Endothelial cell (in vitro differentiated cells): ENCODE results near the gene RRP1B. TPM values are rescaled to one million over a fixed set of nuclear protein-coding genes. Genes with fewer than 3 reads are reported as not detected.

Source experiments
- DNase-seq: peaks from one replicate; pipeline ENCODE4 v3.0.0; 2021; ENCODE audit warnings: low spot score
- H3K27ac Mint-ChIP-seq: one replicate; pipeline ENCODE4 v1.8.0; 2021; ENCODE audit warnings: mixed read lengths, inconsistent platforms; ENCODE audit not compliant: unreplicated experiment
- H3K27me3 Mint-ChIP-seq: one replicate; pipeline ENCODE4 v1.8.0; 2021; ENCODE audit warnings: mild to moderate bottlenecking, moderate library complexity, mixed read lengths, inconsistent platforms; ENCODE audit not compliant: unreplicated experiment
- H3K36me3 Mint-ChIP-seq: one replicate; pipeline ENCODE4 v1.8.0; 2021; ENCODE audit warnings: mild to moderate bottlenecking, low read depth, mixed read lengths, inconsistent platforms; ENCODE audit not compliant: unreplicated experiment
- H3K4me1 Mint-ChIP-seq: one replicate; pipeline ENCODE4 v1.8.0; 2021; ENCODE audit warnings: mild to moderate bottlenecking, mixed read lengths, inconsistent platforms; ENCODE audit not compliant: unreplicated experiment
- H3K4me3 Mint-ChIP-seq: one replicate; pipeline ENCODE4 v1.8.0; 2021; ENCODE audit warnings: mild to moderate bottlenecking, mixed read lengths, inconsistent platforms; ENCODE audit not compliant: unreplicated experiment
- H3K9me3 Mint-ChIP-seq: one replicate; pipeline ENCODE4 v1.8.0; 2021; ENCODE audit warnings: mixed read lengths, inconsistent platforms; ENCODE audit not compliant: unreplicated experiment
- microRNA-seq: library from miRNA; unstranded; fragments of <30 nt; microRNA quantifications from one replicate; pipeline ENCODE4, GENCODE V29; 2020; ENCODE audit not compliant: unreplicated experiment
- total RNA-seq: library from RNA; stranded (reverse); fragmentation: NEBNext Ultra II Directional; extraction: Animal tissue kit (Norgen Biotek cat#: 25700); gene quantifications from one replicate; pipeline ENCODE4 v1.2.1, GENCODE V29; 2021; ENCODE audit not compliant: unreplicated experiment
- TF ChIP-seq, protein P1 (sequence below): fragments of 200-600 bp; sonication (generic); IDR thresholded peaks from one replicate; pipeline ENCODE4 v1.5.0; 2021; ENCODE audit warnings: antibody characterized with exemption; ENCODE audit not compliant: unreplicated experiment

The RRP1B gene
- total RNA-seq, 1 donor from 2014 or later, result 33.8 TPM

- no peak overlapping the region for H3K27ac Mint-ChIP-seq
- DNase-seq, result peak; percentile 37
- peaks cover 9% of the 10 kb centered on the region for H3K27me3 Mint-ChIP-seq
- no peak overlapping the region for H3K4me3 Mint-ChIP-seq
- TF ChIP-seq, protein P1, sequence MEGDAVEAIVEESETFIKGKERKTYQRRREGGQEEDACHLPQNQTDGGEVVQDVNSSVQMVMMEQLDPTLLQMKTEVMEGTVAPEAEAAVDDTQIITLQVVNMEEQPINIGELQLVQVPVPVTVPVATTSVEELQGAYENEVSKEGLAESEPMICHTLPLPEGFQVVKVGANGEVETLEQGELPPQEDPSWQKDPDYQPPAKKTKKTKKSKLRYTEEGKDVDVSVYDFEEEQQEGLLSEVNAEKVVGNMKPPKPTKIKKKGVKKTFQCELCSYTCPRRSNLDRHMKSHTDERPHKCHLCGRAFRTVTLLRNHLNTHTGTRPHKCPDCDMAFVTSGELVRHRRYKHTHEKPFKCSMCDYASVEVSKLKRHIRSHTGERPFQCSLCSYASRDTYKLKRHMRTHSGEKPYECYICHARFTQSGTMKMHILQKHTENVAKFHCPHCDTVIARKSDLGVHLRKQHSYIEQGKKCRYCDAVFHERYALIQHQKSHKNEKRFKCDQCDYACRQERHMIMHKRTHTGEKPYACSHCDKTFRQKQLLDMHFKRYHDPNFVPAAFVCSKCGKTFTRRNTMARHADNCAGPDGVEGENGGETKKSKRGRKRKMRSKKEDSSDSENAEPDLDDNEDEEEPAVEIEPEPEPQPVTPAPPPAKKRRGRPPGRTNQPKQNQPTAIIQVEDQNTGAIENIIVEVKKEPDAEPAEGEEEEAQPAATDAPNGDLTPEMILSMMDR, result no peak
- peaks cover 12% of the 10 kb centered on the region for H3K36me3 Mint-ChIP-seq
- H3K9me3 Mint-ChIP-seq, result no peaks in the 10 kb centered on the region
- peaks cover 7% of the 10 kb centered on the region for H3K4me1 Mint-ChIP-seq
These were observed 81.3 kb downstream of the RRP1B start for GRCh38 chr21:43740497-43741156.

- Mint-ChIP-seq H3K9me3 (no peaks in the 10 kb centered on the region), H3K4me1 (peaks cover 7% of the 10 kb centered on the region), H3K36me3 (peaks cover 12% of the 10 kb centered on the region), H3K4me3 (no peak overlapping the region), H3K27me3 (peaks cover 7% of the 10 kb centered on the region), H3K27ac (no peak overlapping the region)
- TF ChIP-seq, protein P1, result no peak
- no peak for DNase-seq
These were observed 82.2 kb downstream of the RRP1B start for GRCh38 chr21:43741423-43742096.

- H3K27me3 Mint-ChIP-seq, result peaks cover 7% of the 10 kb centered on the region
- peaks cover 12% of the 10 kb centered on the region for H3K36me3 Mint-ChIP-seq
- DNase-seq, result no peak
- peaks cover 7% of the 10 kb centered on the region for H3K4me1 Mint-ChIP-seq
- TF ChIP-seq, protein P1, result no peak
- H3K9me3 Mint-ChIP-seq, result no peaks in the 10 kb centered on the region
- no peak overlapping the region for H3K27ac Mint-ChIP-seq
- no peak overlapping the region for H3K4me3 Mint-ChIP-seq
These were observed 84.6 kb downstream of the RRP1B start for GRCh38 chr21:43743947-43744346.

- no peak for DNase-seq
- peaks cover 7% of the 10 kb centered on the region for H3K36me3 Mint-ChIP-seq
- peak overlapping the region; percentile 29 for H3K4me3 Mint-ChIP-seq
- H3K27ac Mint-ChIP-seq, result peak overlapping the region; percentile 71
- H3K9me3 Mint-ChIP-seq, result no peaks in the 10 kb centered on the region
- no peaks in the 10 kb centered on the region for H3K4me1 Mint-ChIP-seq
- TF ChIP-seq, protein P1, result no peak
- H3K27me3 Mint-ChIP-seq, result peaks cover 2% of the 10 kb centered on the region
These were observed 85.4 kb downstream of the RRP1B start for GRCh38 chr21:43744725-43745124.

Small RNA genes lying within 50 kb of the gene (microRNA-seq; reads per million reads assigned to microRNA genes)
- not detected for gene MIR6070

Other genes with a start within 250 kb of the RRP1B start
- 1.8 TPM for gene SIK1, start 232.4 kb upstream of the RRP1B start, total RNA-seq
- gene HSF2BP, start 72 bp upstream of the RRP1B start, total RNA-seq, result 2.3 TPM
- 72.0 TPM for gene PDXK, start 59.6 kb downstream of the RRP1B start, total RNA-seq
- 66.5 TPM for gene CSTB, start 116.7 kb downstream of the RRP1B start, total RNA-seq
- gene RRP1, start 130.0 kb downstream of the RRP1B start, total RNA-seq, result 21.0 TPM
- gene AGPAT3, start 205.7 kb downstream of the RRP1B start, total RNA-seq, result 22.6 TPM